PFSK-1 (cell line): ENCODE measurements around the gene KLHL17.

ENCODE experiments used
- POLR2AphosphoS5 ChIP-seq: IDR thresholded peaks from 2 replicates; pipeline ENCODE4 v1.6.1; 2012; ENCODE audit warnings: low read depth, mild to moderate bottlenecking, control low read depth, low read length, moderate library complexity
- TAF1 ChIP-seq: IDR thresholded peaks from 2 replicates; pipeline ENCODE4 v1.6.1; 2012; ENCODE audit warnings: low read length, control low read depth, borderline replicate concordance; ENCODE audit not compliant: insufficient read depth

DNA sequence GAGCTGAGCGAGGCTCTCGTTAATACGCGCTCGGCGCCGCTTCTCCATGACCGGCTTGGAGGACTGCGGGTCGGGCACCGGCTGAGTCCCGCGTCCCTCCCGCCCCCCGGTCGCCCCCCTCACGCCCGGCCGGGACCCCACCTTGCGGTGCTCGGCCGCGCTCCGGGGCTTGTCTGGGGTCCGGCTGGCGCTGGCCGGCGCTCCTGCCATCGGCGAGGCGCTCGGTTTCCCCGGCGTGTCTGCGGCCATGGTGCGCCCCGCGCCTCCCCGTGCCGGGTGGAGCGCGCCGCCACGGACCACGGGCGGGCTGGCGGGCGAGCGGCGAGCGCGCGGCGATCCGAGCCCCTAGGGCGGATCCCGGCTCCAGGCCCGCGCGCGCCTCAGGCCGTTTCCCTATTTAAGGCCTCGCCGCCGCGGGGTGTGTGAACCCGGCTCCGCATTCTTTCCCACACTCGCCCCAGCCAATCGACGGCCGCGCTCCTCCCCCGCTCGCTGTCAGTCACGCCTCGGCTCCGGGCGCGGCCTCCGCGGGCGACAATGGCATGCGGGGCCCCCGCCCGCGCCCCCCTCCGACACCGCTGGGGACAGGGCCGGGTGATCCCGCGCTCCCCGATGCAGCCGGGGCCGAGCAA is 39.5 kb downstream of the KLHL17 start, which contains the start of gene HES4:
- TF ChIP-seq TAF1 (no peak), POLR2AphosphoS5 (no peak)
